Panc1 (cell line): ENCODE data around the gene WNT3A. TPM values are rescaled to one million over a fixed set of nuclear protein-coding genes. Genes with fewer than 3 reads are reported as not detected.

Source experiments
- ATAC-seq: fragments of 200-7000 bp; cut with Tn5 transposase; 2 replicates; pipeline ENCODE4 v1.9.1; 2020; ENCODE audit warnings: mild to moderate bottlenecking, moderate library complexity
- BruUV-seq: library from RNA; stranded (reverse); fragments of 400-500 nt; replicated peaks from 2 replicates; lab custom pipeline; 2021; lab: Mats Ljungman, UMichigan
- CTCF ChIA-PET: fragments of 300-600 bp; sonication (Branson Sonifier 250); formaldehyde crosslinking; loops from one replicate; lab custom pipeline; 2022; ENCODE audit warnings: antibody characterized with exemption; lab: Charles Lee
- POLR2A ChIA-PET: fragments of 300-600 bp; sonication (Branson Sonifier 250); formaldehyde crosslinking; loops from one replicate; lab custom pipeline; 2022; ENCODE audit warnings: antibody characterized with exemption; lab: Charles Lee
- DNase-seq: peaks from one replicate; pipeline ENCODE4 v3.0.0-alpha.2; 2010; ENCODE audit warnings: low read depth, low spot score
- H3K27ac ChIP-seq: 2 replicates; pipeline ENCODE4 v1.5.1; 2011; ENCODE audit warnings: mild to moderate bottlenecking, low read length, inconsistent platforms
- H3K27me3 ChIP-seq: fragments of 200-500 bp; sonication (Bioruptor generic); 2 replicates; pipeline ENCODE4 v1.6.0; 2014; ENCODE audit warnings: low read length, inconsistent platforms; ENCODE audit not compliant: control insufficient read depth, insufficient read depth
- H3K36me3 ChIP-seq: fragments of 200-500 bp; sonication (Bioruptor generic); 2 replicates; pipeline ENCODE4 v1.5.1; 2014; ENCODE audit warnings: inconsistent platforms, mild to moderate bottlenecking, low read length, moderate library complexity; ENCODE audit not compliant: control insufficient read depth, insufficient read depth
- H3K4me1 ChIP-seq: 2 replicates; pipeline ENCODE4 v1.5.1; 2011; ENCODE audit warnings: inconsistent platforms, mild to moderate bottlenecking, low read length, moderate library complexity; ENCODE audit not compliant: control insufficient read depth, insufficient read depth
- H3K4me3 ChIP-seq, 2 experiments: 2 replicates each; pipeline ENCODE4 v1.5.1; 2011 to 2012; ENCODE audit warnings: low read depth in 2 of 2, low read length in 2 of 2, mild to moderate bottlenecking in 2 of 2, inconsistent platforms in 1 of 2, moderate library complexity in 1 of 2
- H3K9me3 ChIP-seq: fragments of 200-500 bp; sonication (Bioruptor generic); 2 replicates; pipeline ENCODE4 v1.5.1; 2014; ENCODE audit warnings: low read depth, mild to moderate bottlenecking, inconsistent platforms, low read length, moderate library complexity; ENCODE audit not compliant: control insufficient read depth, insufficient read depth
- CTCF ChIP-seq: fragments of 450-650 bp; IDR thresholded peaks from 2 replicates; pipeline ENCODE4 v1.5.1; 2017; ENCODE audit warnings: mild to moderate bottlenecking
- POLR2AphosphoS5 ChIP-seq: IDR thresholded peaks from 2 replicates; pipeline ENCODE4 v1.6.1; 2012; ENCODE audit warnings: mild to moderate bottlenecking, low read depth, low read length, moderate library complexity
- REST ChIP-seq, 2 experiments: IDR thresholded peaks; 2 replicates each; pipeline ENCODE4 v1.6.1; 2011 to 2012; ENCODE audit warnings: low read depth in 2 of 2, control low read depth in 1 of 2, low read length in 1 of 2, mild to moderate bottlenecking in 1 of 2, moderate library complexity in 1 of 2; ENCODE audit not compliant: insufficient read depth in 1 of 2
- SIN3A ChIP-seq: IDR thresholded peaks from 2 replicates; pipeline ENCODE4 v1.6.1; 2012; ENCODE audit warnings: low read depth, mild to moderate bottlenecking, low read length, moderate library complexity, borderline replicate concordance; ENCODE audit not compliant: insufficient read depth
- TCF7L2 ChIP-seq: IDR thresholded peaks from 2 replicates; pipeline ENCODE4 v1.6.1; 2011; ENCODE audit warnings: mild to moderate bottlenecking, low read depth, low read length, inconsistent platforms
- in situ Hi-C: cut with HindIII; loops from 2 replicates; pipeline ENCODE4 v1.10.0; 2016; ENCODE audit warnings: low sequenced_read_pairs, low pct_unique_long_range_greater_than_20kb
- intact Hi-C: fragments of 100-400 bp; cut with micrococcal nuclease; formaldehyde crosslinking; loops from one replicate; pipeline ENCODE4 v1.10.0; 2022; ENCODE audit not compliant: unreplicated experiment
- total RNA-seq: library from RNA; stranded (reverse); gene quantifications from one replicate; pipeline ENCODE4 v1.2.1, GENCODE V29; 2021; ENCODE audit not compliant: unreplicated experiment

The WNT3A gene
- total RNA-seq, 1 experiment from 2014 or later, result not detected

GRCh38 chr1:228016653-228017355 lies 10.0 kb downstream of the WNT3A start:
- Histone ChIP-seq H3K4me1 (no peaks in the 10 kb centered on the region), H3K36me3 (no peaks in the 10 kb centered on the region), H3K4me3 (no peak overlapping the region), H3K27ac (no peak overlapping the region), H3K27me3 (no peaks in the 10 kb centered on the region), H3K9me3 (no peaks in the 10 kb centered on the region)
- BruUV-seq, result no TSS peak
- no peak for ATAC-seq
- ChIA-PET POLR2A (no interaction called here), CTCF (no interaction called here)
- intact Hi-C loops (no loop called here), in situ Hi-C loops (no loop called here)
- TF ChIP-seq TCF7L2 (no peak), REST (IDR thresholded peaks at IDR 0.05; ENCODE audit: insufficient read depth in 1 of 2, low read depth in 2 of 2, low read length in 1 of 2) (no peak), CTCF (no peak), POLR2AphosphoS5 (no peak), SIN3A (no peak)
- no peak for DNase-seq

- no peak for ATAC-seq
- no peak overlapping the region for H3K27ac ChIP-seq
- H3K36me3 ChIP-seq, result no peaks in the 10 kb centered on the region
- H3K4me3 ChIP-seq, result no peak overlapping the region
- no peak for DNase-seq
- CTCF ChIA-PET, result no interaction called here
- H3K9me3 ChIP-seq, result no peaks in the 10 kb centered on the region
- TF ChIP-seq REST (IDR thresholded peaks at IDR 0.05; ENCODE audit: insufficient read depth in 1 of 2, low read depth in 2 of 2, low read length in 1 of 2), result no peak
- TF ChIP-seq TCF7L2, result no peak
- no peak for TF ChIP-seq SIN3A
- POLR2A ChIA-PET, result interaction anchor here (0.6 kb wide), 1 partner anchor 13 kb away, joined by 16 read pairs; no protein-coding TSS in a partner anchor
- intact Hi-C loops, result no loop called here
- no TSS peak for BruUV-seq
- in situ Hi-C loops, result no loop called here
- H3K4me1 ChIP-seq, result no peaks in the 10 kb centered on the region
- no peaks in the 10 kb centered on the region for H3K27me3 ChIP-seq
Observed at GRCh38 chr1:228017356-228018124, 10.7 kb downstream of the WNT3A start.
